Measurements from ENCODE around the gene SLC41A3.

Gene SLC41A3

GRCh38 chr3:126053513-126053912 lies 30.4 kb downstream of the SLC41A3 start:
- no peak for DNase-seq (ENCODE audit: low read depth, low spot score)
- in situ Hi-C loops (cut with HindIII; ENCODE audit: low sequenced_read_pairs): no loop called here
- H3K4me3 ChIP-seq (ENCODE audit: low read depth, low read length): no peak overlapping the region
- no peak for TF ChIP-seq CTCF (IDR thresholded peaks at IDR 0.05; ENCODE audit: low read depth, low read length)

GRCh38 chr3:126052196-126053058 lies 31.5 kb downstream of the SLC41A3 start:
- TF ChIP-seq CTCF (IDR thresholded peaks at IDR 0.05; ENCODE audit: low read depth, low read length): no peak
- H3K4me3 ChIP-seq (ENCODE audit: low read depth, low read length): no peak overlapping the region
- DNase-seq (ENCODE audit: low read depth, low spot score): no peak
- in situ Hi-C loops (cut with HindIII; ENCODE audit: low sequenced_read_pairs): no loop called here

GRCh38 chr3:126051741-126052140 lies 32.2 kb downstream of the SLC41A3 start:
- H3K4me3 ChIP-seq (ENCODE audit: low read depth, low read length): no peak overlapping the region
- TF ChIP-seq CTCF (IDR thresholded peaks at IDR 0.05; ENCODE audit: low read depth, low read length): no peak
- no peak for DNase-seq (ENCODE audit: low read depth, low spot score)
- in situ Hi-C loops (cut with HindIII; ENCODE audit: low sequenced_read_pairs): no loop called here

- no peak for TF ChIP-seq CTCF (IDR thresholded peaks at IDR 0.05; ENCODE audit: low read depth, low read length)
- in situ Hi-C loops (cut with HindIII; ENCODE audit: low sequenced_read_pairs): no loop called here
- DNase-seq (ENCODE audit: low read depth, low spot score): no peak
- H3K4me3 ChIP-seq (ENCODE audit: low read depth, low read length): no peak overlapping the region
Measured at GRCh38 chr3:126051234-126051633, 32.7 kb downstream of the SLC41A3 start.

- in situ Hi-C loops (cut with HindIII; ENCODE audit: low sequenced_read_pairs): no loop called here
- no peak for TF ChIP-seq CTCF (IDR thresholded peaks at IDR 0.05; ENCODE audit: low read depth, low read length)
- DNase-seq (ENCODE audit: low read depth, low spot score): no peak
- H3K4me3 ChIP-seq (ENCODE audit: low read depth, low read length): no peak overlapping the region
Measured at GRCh38 chr3:126050626-126051025, 33.3 kb downstream of the SLC41A3 start.

- in situ Hi-C loops (cut with HindIII; ENCODE audit: low sequenced_read_pairs): no loop called here
- H3K4me3 ChIP-seq (ENCODE audit: low read depth, low read length): no peak overlapping the region
- no peak for TF ChIP-seq CTCF (IDR thresholded peaks at IDR 0.05; ENCODE audit: low read depth, low read length)
- no peak for DNase-seq (ENCODE audit: low read depth, low spot score)
Measured at GRCh38 chr3:126050050-126050392, 33.9 kb downstream of the SLC41A3 start.
